H1 (cell line): ENCODE results near the gene NLRP12.

Experiments
- CEBPB ChIP-seq: IDR thresholded peaks from 2 replicates; pipeline ENCODE4 v1.6.1; 2012; ENCODE audit warnings: low read depth, low read length
- CREB1 ChIP-seq: IDR thresholded peaks from 2 replicates; pipeline ENCODE4 v1.6.1; 2012; ENCODE audit warnings: inconsistent platforms
- CTCF ChIP-seq, 3 experiments: IDR thresholded peaks; 1 replicate in 2 of 3; 2 replicates in 1 of 3; pipeline versions ENCODE4 v1.5.1 to v1.6.1; 2011; ENCODE audit warnings: low read length in 3 of 3, mild to moderate bottlenecking in 3 of 3, inconsistent platforms in 2 of 3, low read depth in 1 of 3, moderate library complexity in 1 of 3; ENCODE audit not compliant: insufficient read depth in 1 of 3; ENCODE audit errors: control extremely low read depth in 1 of 3
- EGR1 ChIP-seq: IDR thresholded peaks from 2 replicates; pipeline ENCODE4 v1.6.1; 2011; ENCODE audit warnings: low read depth, low read length, borderline replicate concordance
- EP300 ChIP-seq, 2 experiments: IDR thresholded peaks; 1 replicate in 1 of 2; 2 replicates in 1 of 2; pipeline ENCODE4 v1.6.1; 2011 to 2012; ENCODE audit warnings: low read depth in 2 of 2, low read length in 2 of 2, mild to moderate bottlenecking in 2 of 2, borderline replicate concordance in 1 of 2, inconsistent platforms in 1 of 2, moderate library complexity in 1 of 2
- NRF1 ChIP-seq: IDR thresholded peaks from 2 replicates; pipeline ENCODE4 v1.6.1; 2011; ENCODE audit warnings: mild to moderate bottlenecking, low read depth, low read length, improper control_type of control experiment
- POLR2A ChIP-seq, 2 experiments: IDR thresholded peaks; 1 replicate in 1 of 2; 2 replicates in 1 of 2; pipeline ENCODE4 v1.6.1; 2011; ENCODE audit warnings: low read depth in 2 of 2, low read length in 2 of 2, mild to moderate bottlenecking in 2 of 2; ENCODE audit errors: control extremely low read depth in 1 of 2
- POLR2AphosphoS5 ChIP-seq: IDR thresholded peaks from 2 replicates; pipeline ENCODE4 v1.6.1; 2011; ENCODE audit warnings: low read depth, low read length
- RXRA ChIP-seq: IDR thresholded peaks from 2 replicates; pipeline ENCODE4 v1.6.1; 2011; ENCODE audit warnings: low read depth, mild to moderate bottlenecking, low read length, moderate library complexity; ENCODE audit not compliant: insufficient read depth
- SIN3A ChIP-seq, 2 experiments: IDR thresholded peaks in 1 of 2; conservative IDR thresholded peaks in 1 of 2; 2 replicates each; pipeline ENCODE4 v1.6.1; 2011 to 2012; ENCODE audit warnings: low read length in 2 of 2, improper control_type of control experiment in 1 of 2, low read depth in 1 of 2, mild to moderate bottlenecking in 1 of 2
- SP1 ChIP-seq: IDR thresholded peaks from 2 replicates; pipeline ENCODE4 v1.6.1; 2011; ENCODE audit warnings: low read depth, low read length
- TAF7 ChIP-seq: optimal IDR thresholded peaks from 2 replicates; pipeline ENCODE3; 2011; ENCODE audit warnings: low read depth, mild to moderate bottlenecking, inconsistent platforms, low read length, moderate library complexity, borderline replicate concordance
- ZNF274 ChIP-seq: IDR thresholded peaks from 2 replicates; pipeline ENCODE4 v1.7.0; 2012; ENCODE audit warnings: low read length, borderline replicate concordance; ENCODE audit errors: extremely low read depth

- no peak for TF ChIP-seq EP300 (IDR thresholded peaks at IDR 0.05; ENCODE audit: borderline replicate concordance in 1 of 2, low read depth in 2 of 2, low read length in 2 of 2)
- TF ChIP-seq CTCF (IDR thresholded peaks at IDR 0.05; ENCODE audit: control extremely low read depth in 1 of 3, insufficient read depth in 1 of 3, low read depth in 1 of 3, low read length in 3 of 3): no peak
- no peak for TF ChIP-seq CREB1
- TF ChIP-seq SP1: no peak
- no peak for TF ChIP-seq POLR2AphosphoS5
- no peak for TF ChIP-seq POLR2A (IDR thresholded peaks at IDR 0.05; ENCODE audit: control extremely low read depth in 1 of 2, low read depth in 2 of 2, low read length in 2 of 2)
- TF ChIP-seq NRF1: no peak
- TF ChIP-seq ZNF274: no peak
- no peak for TF ChIP-seq TAF7
- no peak for TF ChIP-seq EGR1
- no peak for TF ChIP-seq RXRA
- no peak for TF ChIP-seq SIN3A (conservative IDR thresholded peaks at IDR 0.05 in 1 of 2, IDR thresholded peaks at IDR 0.05 in 1 of 2; ENCODE audit: low read depth in 1 of 2, low read length in 2 of 2)
- TF ChIP-seq CEBPB: no peak
Measured at GRCh38 chr19:53864308-53864836, 40.3 kb upstream of the NLRP12 start.
